H1 (cell line): ENCODE measurements around the gene RASL10B. TPM values are rescaled to one million over a fixed set of nuclear protein-coding genes. Genes with fewer than 3 reads are reported as not detected.

ENCODE experiments used
- CTCF ChIA-PET: fragments of 300-600 bp; sonication (Branson Sonifier 250); formaldehyde crosslinking; loops from one replicate; lab custom pipeline; 2021; ENCODE audit not compliant: partially characterized antibody; lab: Charles Lee
- POLR2A ChIA-PET: fragments of 300-600 bp; sonication (Branson Sonifier 250); formaldehyde crosslinking; loops from one replicate; lab custom pipeline; 2021; ENCODE audit warnings: inconsistent platforms; ENCODE audit not compliant: partially characterized antibody; lab: Charles Lee
- DNase-seq, 2 experiments: peaks; one replicate each; pipeline versions ENCODE4 v3.0.0 to v3.0.0-alpha.2; 2010 to 2022; ENCODE audit warnings: low spot score in 2 of 2, low read depth in 1 of 2, mixed read lengths in 1 of 2
- FAIRE-seq: peaks from 2 replicates; lab custom pipeline; 2011; peaks lifted over from hg19 to GRCh38; lab: Jason Lieb, UNC
- H2AFZ ChIP-seq: 2 replicates; pipeline ENCODE4 v1.8.1; 2012; ENCODE audit warnings: low read length, inconsistent platforms
- H2AK5ac ChIP-seq: 2 replicates; pipeline ENCODE4 v1.6.1; 2013; ENCODE audit warnings: low read depth, low read length
- H2BK120ac ChIP-seq: replicated peaks from 2 replicates; pipeline ENCODE3; 2013; ENCODE audit warnings: low read depth, low read length, inconsistent platforms
- H2BK12ac ChIP-seq: 2 replicates; pipeline ENCODE4 v1.6.1; 2013; ENCODE audit warnings: low read depth, low read length
- H2BK15ac ChIP-seq: 2 replicates; pipeline ENCODE4 v1.6.1; 2013; ENCODE audit warnings: low read length
- H2BK20ac ChIP-seq: 2 replicates; pipeline ENCODE4 v1.6.1; 2013; ENCODE audit warnings: low read length
- H2BK5ac ChIP-seq: 2 replicates; pipeline ENCODE4 v1.6.1; 2013; ENCODE audit warnings: low read depth, low read length
- H3K14ac ChIP-seq: 2 replicates; pipeline ENCODE4 v1.6.1; 2013; ENCODE audit warnings: inconsistent platforms; ENCODE audit not compliant: insufficient read length
- H3K18ac ChIP-seq: 2 replicates; pipeline ENCODE4 v1.6.1; 2013; ENCODE audit warnings: low read length; ENCODE audit errors: extremely low read depth
- H3K23ac ChIP-seq: 2 replicates; pipeline ENCODE4 v1.6.1; 2013; ENCODE audit warnings: inconsistent platforms; ENCODE audit not compliant: insufficient read length
- H3K23me2 ChIP-seq: 2 replicates; pipeline ENCODE4 v1.6.1; 2013; ENCODE audit warnings: low read depth, low read length
- H3K27ac ChIP-seq: 2 replicates; pipeline ENCODE4 v1.6.1; 2011; ENCODE audit warnings: low read depth, low read length, inconsistent platforms
- H3K27me3 ChIP-seq, 4 experiments: replicated peaks in 1 of 4; 1 replicate in 1 of 4; 2 replicates in 3 of 4; pipeline versions ENCODE4 v1.6.1 to v1.8.1; 2011 to 2013; ENCODE audit warnings: low read length in 3 of 4, mild to moderate bottlenecking in 3 of 4, inconsistent platforms in 2 of 4, mixed read lengths in 2 of 4, moderate library complexity in 1 of 4; ENCODE audit not compliant: control insufficient read depth in 3 of 4, insufficient read depth in 3 of 4; ENCODE audit errors: extremely low read depth in 1 of 4
- H3K36me3 ChIP-seq, 4 experiments: 2 replicates each; pipeline versions ENCODE4 v1.6.1 to v1.8.1; 2011 to 2013; ENCODE audit warnings: mild to moderate bottlenecking in 4 of 4, low read length in 3 of 4, moderate library complexity in 2 of 4, control low read depth in 1 of 4, inconsistent platforms in 1 of 4; ENCODE audit not compliant: insufficient read depth in 4 of 4, control insufficient read depth in 2 of 4
- H3K4ac ChIP-seq: replicated peaks from 2 replicates; pipeline ENCODE3; 2013; ENCODE audit warnings: low read length, low read depth, mixed read lengths, inconsistent platforms; ENCODE audit not compliant: insufficient read length
- H3K4me1 ChIP-seq, 4 experiments: replicated peaks in 1 of 4; 1 replicate in 1 of 4; 2 replicates in 3 of 4; pipeline versions ENCODE4 v1.6.1 to v1.8.1; 2011 to 2013; ENCODE audit warnings: low read length in 3 of 4, inconsistent platforms in 2 of 4, mixed read lengths in 1 of 4; ENCODE audit not compliant: insufficient read depth in 4 of 4, control insufficient read depth in 3 of 4
- H3K4me2 ChIP-seq, 2 experiments: 2 replicates each; pipeline versions ENCODE4 v1.6.1 to v1.8.1; 2011 to 2013; ENCODE audit warnings: low read depth in 2 of 2, low read length in 2 of 2, control low read depth in 1 of 2, inconsistent platforms in 1 of 2, mild to moderate bottlenecking in 1 of 2; ENCODE audit not compliant: insufficient read depth in 1 of 2
- H3K4me3 ChIP-seq, 4 experiments: fragments of 200-600, 300-600 bp in 1 of 4; sonication (generic), shearing (Covaris generic), sonication (Bioruptor Twin) in 1 of 4; 2 replicates each; pipeline versions ENCODE4 v1.5.1 to v1.8.1; 2011 to 2016; ENCODE audit warnings: low read length in 4 of 4, low read depth in 3 of 4, control low read depth in 2 of 4, inconsistent platforms in 2 of 4, mild to moderate bottlenecking in 2 of 4, mixed read lengths in 1 of 4, moderate library complexity in 1 of 4; ENCODE audit not compliant: insufficient read depth in 2 of 4; ENCODE audit errors: extremely low read depth in 1 of 4
- H3K56ac ChIP-seq: replicated peaks from 2 replicates; pipeline ENCODE3; 2013; ENCODE audit warnings: low read depth, mild to moderate bottlenecking, mixed read lengths, low read length, inconsistent platforms; ENCODE audit not compliant: insufficient read length
- H3K79me1 ChIP-seq: 2 replicates; pipeline ENCODE4 v1.6.1; 2013; ENCODE audit warnings: low read depth, low read length, control low read depth
- H3K79me2 ChIP-seq, 2 experiments: 2 replicates each; pipeline versions ENCODE4 v1.6.1 to v1.8.1; 2012 to 2013; ENCODE audit warnings: low read length in 2 of 2, mild to moderate bottlenecking in 2 of 2, inconsistent platforms in 1 of 2; ENCODE audit not compliant: insufficient read depth in 2 of 2, control insufficient read depth in 1 of 2
- H3K9ac ChIP-seq, 4 experiments: replicated peaks in 1 of 4; 1 replicate in 1 of 4; 2 replicates in 3 of 4; pipeline versions ENCODE4 v1.6.1 to v1.8.1; 2011 to 2013; ENCODE audit warnings: low read depth in 3 of 4, low read length in 3 of 4, control low read depth in 2 of 4, mild to moderate bottlenecking in 2 of 4, moderate library complexity in 2 of 4, inconsistent platforms in 1 of 4; ENCODE audit errors: extremely low read depth in 1 of 4
- H3K9me3 ChIP-seq, 2 experiments: 2 replicates each; pipeline versions ENCODE4 v1.6.1 to v1.8.1; 2012 to 2013; ENCODE audit warnings: mild to moderate bottlenecking in 2 of 2, moderate library complexity in 2 of 2, control low read depth in 1 of 2, inconsistent platforms in 1 of 2, low read depth in 1 of 2, low read length in 1 of 2, mixed read lengths in 1 of 2; ENCODE audit not compliant: insufficient read depth in 2 of 2
- H4K20me1 ChIP-seq, 2 experiments: replicated peaks in 1 of 2; 2 replicates each; pipeline versions ENCODE3 to v1.8.1; 2011 to 2013; ENCODE audit warnings: inconsistent platforms in 2 of 2, low read length in 2 of 2, mild to moderate bottlenecking in 1 of 2; ENCODE audit not compliant: insufficient read depth in 2 of 2, control insufficient read depth in 1 of 2
- H4K5ac ChIP-seq: 2 replicates; pipeline ENCODE4 v1.6.1; 2013; ENCODE audit warnings: low read length, low read depth, mixed read lengths, inconsistent platforms; ENCODE audit not compliant: insufficient read length
- H4K8ac ChIP-seq: 2 replicates; pipeline ENCODE4 v1.8.0; 2013; ENCODE audit warnings: mild to moderate bottlenecking, moderate library complexity, low read length, inconsistent platforms; ENCODE audit not compliant: insufficient read depth; ENCODE audit errors: extremely low read depth
- H4K91ac ChIP-seq: replicated peaks from 2 replicates; pipeline ENCODE3; 2013; ENCODE audit warnings: low read length, mixed read lengths, inconsistent platforms; ENCODE audit not compliant: insufficient read length
- EP300 ChIP-seq, 2 experiments: IDR thresholded peaks; 1 replicate in 1 of 2; 2 replicates in 1 of 2; pipeline ENCODE4 v1.6.1; 2011 to 2012; ENCODE audit warnings: low read depth in 2 of 2, low read length in 2 of 2, mild to moderate bottlenecking in 2 of 2, borderline replicate concordance in 1 of 2, inconsistent platforms in 1 of 2, moderate library complexity in 1 of 2
- EZH2 ChIP-seq: fragments of 200-600 bp; sonication (generic); IDR thresholded peaks from 2 replicates; pipeline ENCODE4 v1.7.1; 2012; ENCODE audit warnings: low read depth, mild to moderate bottlenecking, moderate library complexity, low read length, inconsistent platforms; ENCODE audit not compliant: severe bottlenecking
- KDM5A ChIP-seq: fragments of 200-600 bp; IDR thresholded peaks from 2 replicates; pipeline ENCODE4 v1.7.1; 2012; ENCODE audit warnings: mild to moderate bottlenecking, low read length, inconsistent platforms, mixed read lengths
- RAD21 ChIP-seq, 2 experiments: IDR thresholded peaks in 1 of 2; conservative IDR thresholded peaks in 1 of 2; 2 replicates each; pipeline ENCODE4 v1.6.1; 2011; ENCODE audit warnings: low read depth in 2 of 2, low read length in 2 of 2, improper control_type of control experiment in 1 of 2, inconsistent platforms in 1 of 2, mild to moderate bottlenecking in 1 of 2, moderate library complexity in 1 of 2
- SP1 ChIP-seq: IDR thresholded peaks from 2 replicates; pipeline ENCODE4 v1.6.1; 2011; ENCODE audit warnings: low read depth, low read length
- SRF ChIP-seq: IDR thresholded peaks from 2 replicates; pipeline ENCODE4 v1.6.1; 2011; ENCODE audit warnings: mild to moderate bottlenecking, low read depth, low read length, moderate library complexity
- TCF12 ChIP-seq: IDR thresholded peaks from 2 replicates; pipeline ENCODE4 v1.6.1; 2011; ENCODE audit warnings: low read depth, mild to moderate bottlenecking, low read length
- WGBS, 2 experiments: shearing (Covaris generic) in 1 of 2; methylation state at CpG; one replicate each; pipeline versions ENCODE4 v1.1.6 to v1.1.7; 2013 to 2015; ENCODE audit warnings: low lambda C conversion rate in 2 of 2, mixed read lengths in 2 of 2, inconsistent platforms in 1 of 2, low coverage in 1 of 2, missing lambda C conversion rate in 1 of 2; ENCODE audit not compliant: insufficient replicate concordance in 2 of 2, insufficient coverage in 1 of 2, insufficient read length in 1 of 2; ENCODE audit errors: extremely low coverage in 1 of 2, missing lambda C conversion rate in 1 of 2; 5-methylcytosine and 5-hydroxymethylcytosine counted together
- polyA plus RNA-seq, 7 experiments: library from polyadenylated mRNA; depleted of rRNA in 3 of 7; stranded (reverse) in 5 of 7; unstranded in 2 of 7; fragments of >200 nt in 5 of 7; fragments of 200-250 nt in 2 of 7; gene quantifications; 1 replicate in 5 of 7; 2 replicates in 1 of 7; 4 replicates in 1 of 7; pipeline versions ENCODE4 v1.2.1 to v1.2.3, GENCODE V29; 2011 to 2013; ENCODE audit warnings: missing spikeins in 2 of 7, mixed read lengths in 2 of 7
- total RNA-seq: library from RNA; stranded (reverse); fragmentation: NEBNext Ultra II Directional; extraction: Animal tissue kit (Norgen Biotek cat#: 25700); gene quantifications from 2 replicates; pipeline ENCODE4 v1.2.1, GENCODE V29; 2021
- TF ChIP-seq, protein P1 (sequence below), 3 experiments: IDR thresholded peaks; 1 replicate in 2 of 3; 2 replicates in 1 of 3; pipeline versions ENCODE4 v1.5.1 to v1.6.1; 2011; ENCODE audit warnings: low read length in 3 of 3, mild to moderate bottlenecking in 3 of 3, inconsistent platforms in 2 of 3, low read depth in 1 of 3, moderate library complexity in 1 of 3; ENCODE audit not compliant: insufficient read depth in 1 of 3; ENCODE audit errors: control extremely low read depth in 1 of 3

The RASL10B gene
- total and polyA plus RNA-seq, 2 of the 8 experiments (the other 6 are each of a cell fraction or from before 2014, with no cell fraction given) = 17.5 to 22.8 TPM

GRCh38 chr17:35726127-35726952 lies 5.1 kb upstream of the RASL10B start:
- Histone ChIP-seq H3K27me3 (peaks cover 0 to 2% (median 1%) of the 10 kb centered on the region in 4 experiments; a peak in 3 of 7 replicates), H3K27ac (no peak overlapping the region), H4K5ac (no peak overlapping the region), H3K79me1 (no peaks in the 10 kb centered on the region), H2BK20ac (no peak overlapping the region), H2BK5ac (no peak overlapping the region), H2BK15ac (no peak overlapping the region), H3K9ac (no peak overlapping the region), H2BK120ac (no peak overlapping the region), H2AFZ (no peak overlapping the region), H3K23me2 (peaks cover 3% of the 10 kb centered on the region; the same call in 1 of the 2 replicates), H3K9me3 (no peaks in the 10 kb centered on the region), H3K4ac (no peak overlapping the region), H3K4me1 (peaks cover 3 to 22% (median 7%) of the 10 kb centered on the region in 4 experiments; a peak in 6 of 7 replicates), H3K4me3 (no peak overlapping the region), H2AK5ac (no peak overlapping the region), H3K36me3 (peaks cover 0 to 18% (median 10%) of the 10 kb centered on the region in 4 experiments; a peak in 7 of 8 replicates), H3K23ac (no peak overlapping the region), H3K14ac (no peak overlapping the region), H4K8ac (no peak overlapping the region), H3K18ac (no peak overlapping the region), H4K20me1 (peaks cover 1 to 2% of the 10 kb centered on the region in 2 experiments), H3K4me2 (no peak overlapping the region), H2BK12ac (no peak overlapping the region), H4K91ac (no peak overlapping the region), H3K56ac (no peak overlapping the region), H3K79me2 (no peaks in the 10 kb centered on the region)
- POLR2A ChIA-PET = interaction anchor here (0.9 to 1.6 kb wide), 3 partner anchors 13 to 23 kb away, joined by 3 to 4 read pairs (median 3); no protein-coding TSS in a partner anchor
- TF ChIP-seq KDM5A (no peak), SRF (no peak), TCF12 (no peak), EP300 (IDR thresholded peaks at IDR 0.05; ENCODE audit: borderline replicate concordance in 1 of 2, low read depth in 2 of 2, low read length in 2 of 2) (no peak), SP1 (no peak), RAD21 (IDR thresholded peaks at IDR 0.05 in 1 of 2, conservative IDR thresholded peaks at IDR 0.05 in 1 of 2; ENCODE audit: low read depth in 2 of 2, low read length in 2 of 2) (no peak), EZH2 (no peak)
- TF ChIP-seq, protein P1, sequence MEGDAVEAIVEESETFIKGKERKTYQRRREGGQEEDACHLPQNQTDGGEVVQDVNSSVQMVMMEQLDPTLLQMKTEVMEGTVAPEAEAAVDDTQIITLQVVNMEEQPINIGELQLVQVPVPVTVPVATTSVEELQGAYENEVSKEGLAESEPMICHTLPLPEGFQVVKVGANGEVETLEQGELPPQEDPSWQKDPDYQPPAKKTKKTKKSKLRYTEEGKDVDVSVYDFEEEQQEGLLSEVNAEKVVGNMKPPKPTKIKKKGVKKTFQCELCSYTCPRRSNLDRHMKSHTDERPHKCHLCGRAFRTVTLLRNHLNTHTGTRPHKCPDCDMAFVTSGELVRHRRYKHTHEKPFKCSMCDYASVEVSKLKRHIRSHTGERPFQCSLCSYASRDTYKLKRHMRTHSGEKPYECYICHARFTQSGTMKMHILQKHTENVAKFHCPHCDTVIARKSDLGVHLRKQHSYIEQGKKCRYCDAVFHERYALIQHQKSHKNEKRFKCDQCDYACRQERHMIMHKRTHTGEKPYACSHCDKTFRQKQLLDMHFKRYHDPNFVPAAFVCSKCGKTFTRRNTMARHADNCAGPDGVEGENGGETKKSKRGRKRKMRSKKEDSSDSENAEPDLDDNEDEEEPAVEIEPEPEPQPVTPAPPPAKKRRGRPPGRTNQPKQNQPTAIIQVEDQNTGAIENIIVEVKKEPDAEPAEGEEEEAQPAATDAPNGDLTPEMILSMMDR (IDR thresholded peaks at IDR 0.05; ENCODE audit: control extremely low read depth in 1 of 3, insufficient read depth in 1 of 3, low read depth in 1 of 3, low read length in 3 of 3) = no peak
- DNase-seq = peak in 1 of 2 experiments; percentile 51
- 87% methylated on average over 6 of the region's 6 CpGs; no CpG with 5 or more reads in 1 of the 2 experiments for WGBS, 2 experiments
- FAIRE-seq = no peak
- CTCF ChIA-PET = interaction anchor here (0.6 to 4.4 kb wide), 6 partner anchors 10 to 179 kb away, joined by 3 to 28 read pairs (median 6); no protein-coding TSS in a partner anchor
